ENCODE data around the gene NCCRP1. TPM values are rescaled to one million over a fixed set of nuclear protein-coding genes. Genes with fewer than 3 reads are reported as not detected.
A peak's percentile ranks its signal among the peaks of the same experiment; 100 is the strongest.

NCCRP1 gene
- total RNA-seq (2014; rRNA removed; shearing (Covaris generic)): not detected in 2 replicates

- no peak for DNase-seq (ENCODE audit: low spot score)
These were observed at the start of gene NCCRP1 for GRCh38 chr19:39196860-39197562. NCCRP1 (plus strand) TSS chr19:39196964; CDS start chr19:39196983, 19 bp downstream.

GRCh38 chr19:39147480-39147879 is 49.3 kb upstream of the NCCRP1 start:
- no peak for DNase-seq (ENCODE audit: low spot score)

GRCh38 chr19:39148939-39149529 is 47.7 kb upstream of the NCCRP1 start:
- DNase-seq (ENCODE audit: low spot score): no peak

GRCh38 chr19:39150235-39150634 is 46.5 kb upstream of the NCCRP1 start:
- DNase-seq (ENCODE audit: low spot score): no peak

- DNase-seq (ENCODE audit: low spot score): no peak
These were observed 45.8 kb upstream of the NCCRP1 start for GRCh38 chr19:39150807-39151600.

- DNase-seq (ENCODE audit: low spot score): no peak
These were observed 44.7 kb upstream of the NCCRP1 start for GRCh38 chr19:39152066-39152465.

- no peak for DNase-seq (ENCODE audit: low spot score)
These were observed 42.6 kb upstream of the NCCRP1 start for GRCh38 chr19:39154100-39154628.

GRCh38 chr19:39154629-39155100 is 42.1 kb upstream of the NCCRP1 start:
- DNase-seq (ENCODE audit: low spot score): no peak

- DNase-seq (ENCODE audit: low spot score): no peak
These were observed 41.6 kb upstream of the NCCRP1 start for GRCh38 chr19:39155114-39155700.

- no peak for DNase-seq (ENCODE audit: low spot score)
These were observed 41.0 kb upstream of the NCCRP1 start for GRCh38 chr19:39155741-39156140.

- peak; percentile 36 for DNase-seq (ENCODE audit: low spot score)
These were observed 40.2 kb upstream of the NCCRP1 start for GRCh38 chr19:39156326-39157230.

- DNase-seq (ENCODE audit: low spot score): no peak
These were observed 39.3 kb upstream of the NCCRP1 start for GRCh38 chr19:39157275-39157996.

- DNase-seq (ENCODE audit: low spot score): no peak
These were observed 38.8 kb upstream of the NCCRP1 start for GRCh38 chr19:39157997-39158389.

GRCh38 chr19:39158646-39159260 is 38.0 kb upstream of the NCCRP1 start:
- no peak for DNase-seq (ENCODE audit: low spot score)

GRCh38 chr19:39160523-39160861 is 36.3 kb upstream of the NCCRP1 start:
- DNase-seq (ENCODE audit: low spot score): no peak

GRCh38 chr19:39160889-39161672 is 35.7 kb upstream of the NCCRP1 start:
- DNase-seq (ENCODE audit: low spot score): no peak

- no peak for DNase-seq (ENCODE audit: low spot score)
These were observed 34.2 kb upstream of the NCCRP1 start for GRCh38 chr19:39162441-39163043.

GRCh38 chr19:39163621-39164020 is 33.1 kb upstream of the NCCRP1 start:
- DNase-seq (ENCODE audit: low spot score): no peak

- DNase-seq (ENCODE audit: low spot score): no peak
These were observed 32.5 kb upstream of the NCCRP1 start for GRCh38 chr19:39164289-39164688.

Measured in A172 (cell line).